MM.1S (cell line): ENCODE measurements around the gene CBX2.

Source experiments
- EZH2phosphoT487 ChIP-seq: fragments of 300-600 bp; sonication (generic); IDR thresholded peaks from 2 replicates; pipeline ENCODE4 v1.6.1; 2018; ENCODE audit warnings: antibody characterized with exemption, low read length
- TF ChIP-seq, protein P1 (sequence below): fragments of 300-600 bp; sonication (generic); IDR thresholded peaks from 2 replicates; pipeline ENCODE4 v1.5.1; 2016; ENCODE audit warnings: antibody characterized with exemption, low read length, mixed read lengths

DNA sequence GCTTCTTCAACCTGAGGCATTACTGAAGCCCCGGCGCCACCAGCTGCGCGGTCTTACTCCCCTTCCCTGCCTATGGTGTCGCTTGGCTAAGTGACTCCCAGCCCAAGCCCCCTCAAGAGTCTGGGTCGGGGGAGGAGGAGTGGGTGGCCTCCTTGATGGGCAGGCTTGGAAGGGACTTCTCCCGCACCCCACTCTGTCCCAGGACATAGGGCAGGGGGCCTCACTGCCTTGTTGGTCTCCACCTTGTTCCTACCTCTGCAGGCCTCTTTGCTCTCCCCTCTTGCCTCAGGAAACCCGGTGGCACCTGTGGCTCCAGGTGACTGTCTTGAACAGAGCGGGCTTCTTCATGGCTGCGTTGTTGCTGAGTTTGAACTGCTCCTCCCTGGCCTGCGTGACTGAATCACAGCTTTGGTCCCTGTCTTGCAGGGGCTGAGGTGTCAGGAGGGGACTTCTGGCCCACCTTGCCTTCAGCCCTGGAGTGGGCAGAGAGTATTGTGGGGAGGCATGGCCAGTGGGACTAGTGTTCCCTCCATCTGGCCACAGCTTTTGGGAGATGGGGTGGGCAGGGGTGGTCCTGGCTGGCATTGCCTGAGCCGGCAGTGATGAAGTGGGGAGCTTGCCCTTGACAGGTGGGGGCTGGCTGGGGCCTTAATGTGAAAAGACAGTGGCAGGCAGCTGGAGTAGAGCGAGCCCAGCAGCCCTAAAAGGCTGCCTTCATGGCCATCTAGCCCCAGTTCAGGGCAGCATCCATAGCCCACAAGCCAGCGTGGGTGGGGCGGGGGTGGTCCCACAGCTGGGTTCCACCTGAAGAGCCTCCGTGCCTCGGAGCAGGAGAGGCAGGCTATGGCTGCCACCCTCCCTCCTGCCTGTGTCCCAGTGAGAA, 7.3 kb downstream of the CBX2 start:
- no peak for TF ChIP-seq EZH2phosphoT487
- TF ChIP-seq, protein P1, sequence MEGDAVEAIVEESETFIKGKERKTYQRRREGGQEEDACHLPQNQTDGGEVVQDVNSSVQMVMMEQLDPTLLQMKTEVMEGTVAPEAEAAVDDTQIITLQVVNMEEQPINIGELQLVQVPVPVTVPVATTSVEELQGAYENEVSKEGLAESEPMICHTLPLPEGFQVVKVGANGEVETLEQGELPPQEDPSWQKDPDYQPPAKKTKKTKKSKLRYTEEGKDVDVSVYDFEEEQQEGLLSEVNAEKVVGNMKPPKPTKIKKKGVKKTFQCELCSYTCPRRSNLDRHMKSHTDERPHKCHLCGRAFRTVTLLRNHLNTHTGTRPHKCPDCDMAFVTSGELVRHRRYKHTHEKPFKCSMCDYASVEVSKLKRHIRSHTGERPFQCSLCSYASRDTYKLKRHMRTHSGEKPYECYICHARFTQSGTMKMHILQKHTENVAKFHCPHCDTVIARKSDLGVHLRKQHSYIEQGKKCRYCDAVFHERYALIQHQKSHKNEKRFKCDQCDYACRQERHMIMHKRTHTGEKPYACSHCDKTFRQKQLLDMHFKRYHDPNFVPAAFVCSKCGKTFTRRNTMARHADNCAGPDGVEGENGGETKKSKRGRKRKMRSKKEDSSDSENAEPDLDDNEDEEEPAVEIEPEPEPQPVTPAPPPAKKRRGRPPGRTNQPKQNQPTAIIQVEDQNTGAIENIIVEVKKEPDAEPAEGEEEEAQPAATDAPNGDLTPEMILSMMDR = no peak
